Duodenal mucosa (tissue), 2 donors: ENCODE results near the gene FSTL4.

ENCODE experiments used
- H3K27ac ChIP-seq: one replicate; pipeline ENCODE4 v1.7.0; 2013; ENCODE audit warnings: low read depth, low read length
- H3K27me3 ChIP-seq, 2 donors: one replicate each; pipeline ENCODE4 v1.7.0; 2013; ENCODE audit warnings: low read length in 2 of 2, control low read depth in 1 of 2; ENCODE audit not compliant: insufficient read depth in 2 of 2, control insufficient read depth in 1 of 2
- H3K36me3 ChIP-seq, 2 donors: one replicate each; pipeline ENCODE4 v1.7.0; 2013; ENCODE audit warnings: low read length in 2 of 2, control low read depth in 1 of 2; ENCODE audit not compliant: insufficient read depth in 2 of 2, control insufficient read depth in 1 of 2
- H3K4me1 ChIP-seq, 2 donors: one replicate each; pipeline ENCODE4 v1.7.0; 2013; ENCODE audit warnings: low read length in 2 of 2, control low read depth in 1 of 2; ENCODE audit not compliant: insufficient read depth in 2 of 2, control insufficient read depth in 1 of 2
- H3K4me3 ChIP-seq, 2 donors: one replicate each; pipeline ENCODE4 v1.7.0; 2013; ENCODE audit warnings: low read length in 2 of 2, low read depth in 1 of 2
- H3K9ac ChIP-seq, 2 donors: one replicate each; pipeline ENCODE4 v1.7.0; 2013; ENCODE audit warnings: low read length in 2 of 2, low read depth in 1 of 2
- H3K9me3 ChIP-seq, 2 donors: one replicate each; pipeline ENCODE4 v1.7.0; 2013; ENCODE audit warnings: low read length in 2 of 2, control low read depth in 1 of 2; ENCODE audit not compliant: control insufficient read depth in 1 of 2

Gene FSTL4

GRCh38 chr5:133336969-133337410 is 275.4 kb downstream of the FSTL4 start:
- H3K36me3 ChIP-seq, result no peaks in the 10 kb centered on the region

GRCh38 chr5:133336121-133336968 is 276.0 kb downstream of the FSTL4 start:
- Histone ChIP-seq H3K4me1 (no peaks in the 10 kb centered on the region), H3K27ac (no peak overlapping the region), H3K27me3 (no peaks in the 10 kb centered on the region), H3K4me3 (no peak overlapping the region), H3K9ac (no peak overlapping the region), H3K36me3 (no peaks in the 10 kb centered on the region), H3K9me3 (no peaks in the 10 kb centered on the region)

More at GRCh38 chr5:133336969-133337410, 275.4 kb downstream of the FSTL4 start:
- H3K4me3 ChIP-seq, result no peak overlapping the region
- H3K27me3 ChIP-seq, result no peaks in the 10 kb centered on the region
- no peaks in the 10 kb centered on the region for H3K4me1 ChIP-seq
- no peaks in the 10 kb centered on the region for H3K9me3 ChIP-seq
- no peak overlapping the region for H3K9ac ChIP-seq
- no peak overlapping the region for H3K27ac ChIP-seq

GRCh38 chr5:133334796-133335639 is 277.3 kb downstream of the FSTL4 start:
- Histone ChIP-seq H3K9ac (no peak overlapping the region), H3K4me1 (no peaks in the 10 kb centered on the region), H3K36me3 (no peaks in the 10 kb centered on the region), H3K9me3 (no peaks in the 10 kb centered on the region), H3K27me3 (no peaks in the 10 kb centered on the region), H3K27ac (no peak overlapping the region), H3K4me3 (no peak overlapping the region)

GRCh38 chr5:133333326-133334150 is 278.8 kb downstream of the FSTL4 start:
- no peaks in the 10 kb centered on the region for H3K4me1 ChIP-seq
- H3K4me3 ChIP-seq, result no peak overlapping the region
- H3K27me3 ChIP-seq, result no peaks in the 10 kb centered on the region
- no peak overlapping the region for H3K9ac ChIP-seq
- no peak overlapping the region for H3K27ac ChIP-seq
- no peaks in the 10 kb centered on the region for H3K36me3 ChIP-seq
- no peaks in the 10 kb centered on the region for H3K9me3 ChIP-seq

GRCh38 chr5:133332439-133333024 is 279.8 kb downstream of the FSTL4 start:
- Histone ChIP-seq H3K27ac (no peak overlapping the region), H3K27me3 (no peaks in the 10 kb centered on the region), H3K4me3 (no peak overlapping the region), H3K36me3 (no peaks in the 10 kb centered on the region), H3K9ac (no peak overlapping the region), H3K4me1 (no peaks in the 10 kb centered on the region), H3K9me3 (no peaks in the 10 kb centered on the region)

- Histone ChIP-seq H3K27ac (no peak overlapping the region), H3K27me3 (no peaks in the 10 kb centered on the region), H3K36me3 (no peaks in the 10 kb centered on the region), H3K9ac (no peak overlapping the region), H3K4me3 (no peak overlapping the region), H3K9me3 (no peaks in the 10 kb centered on the region), H3K4me1 (no peaks in the 10 kb centered on the region)
Observed at GRCh38 chr5:133331941-133332340, 280.4 kb downstream of the FSTL4 start.

GRCh38 chr5:133330956-133331355 is 281.4 kb downstream of the FSTL4 start:
- Histone ChIP-seq H3K27ac (no peak overlapping the region), H3K36me3 (no peaks in the 10 kb centered on the region), H3K4me1 (no peaks in the 10 kb centered on the region), H3K4me3 (no peak overlapping the region), H3K9me3 (no peaks in the 10 kb centered on the region), H3K9ac (no peak overlapping the region), H3K27me3 (no peaks in the 10 kb centered on the region)

GRCh38 chr5:133328800-133329199 is 283.5 kb downstream of the FSTL4 start:
- peaks cover 0 to under 1% of the 10 kb centered on the region in 2 donors for H3K27me3 ChIP-seq
- no peaks in the 10 kb centered on the region for H3K4me1 ChIP-seq
- H3K36me3 ChIP-seq, result no peaks in the 10 kb centered on the region
- no peak overlapping the region for H3K4me3 ChIP-seq
- H3K9me3 ChIP-seq, result no peaks in the 10 kb centered on the region
- no peak overlapping the region for H3K27ac ChIP-seq
- no peak overlapping the region for H3K9ac ChIP-seq

GRCh38 chr5:133327946-133328401 is 284.4 kb downstream of the FSTL4 start:
- Histone ChIP-seq H3K36me3 (no peaks in the 10 kb centered on the region), H3K27me3 (peaks cover 0 to 4% of the 10 kb centered on the region in 2 donors), H3K9ac (no peak overlapping the region), H3K9me3 (no peaks in the 10 kb centered on the region), H3K4me3 (no peak overlapping the region), H3K4me1 (no peaks in the 10 kb centered on the region), H3K27ac (no peak overlapping the region)
